Gastroesophageal sphincter (tissue), 3 donors: ENCODE results near the gene PSORS1C1.

Experiments used
- EP300 ChIP-seq: sonication (generic); formaldehyde crosslinking; IDR thresholded peaks from one replicate; pipeline ENCODE4 v1.6.1; 2017; ENCODE audit warnings: antibody characterized with exemption, mild to moderate bottlenecking
- POLR2A ChIP-seq, 2 donors: fragments of 450-650 bp; IDR thresholded peaks; one replicate each; pipeline ENCODE4 v1.6.1; 2017; ENCODE audit warnings: antibody characterized with exemption in 2 of 2, mild to moderate bottlenecking in 2 of 2, moderate library complexity in 1 of 2
- POLR2AphosphoS5 ChIP-seq: sonication (generic); formaldehyde crosslinking; IDR thresholded peaks from one replicate; pipeline ENCODE4 v1.6.1; 2017; ENCODE audit warnings: antibody characterized with exemption
- TF ChIP-seq, protein P1 (sequence below), 4 experiments: fragments of 200-600 bp in 2 of 4; fragments of 450-650 bp in 2 of 4; sonication (generic) in 1 of 4; IDR thresholded peaks; one replicate each; pipeline ENCODE4 v1.5.1; 2017 to 2019; ENCODE audit warnings: antibody characterized with exemption in 4 of 4, mild to moderate bottlenecking in 2 of 4, moderate library complexity in 2 of 4

DNA sequence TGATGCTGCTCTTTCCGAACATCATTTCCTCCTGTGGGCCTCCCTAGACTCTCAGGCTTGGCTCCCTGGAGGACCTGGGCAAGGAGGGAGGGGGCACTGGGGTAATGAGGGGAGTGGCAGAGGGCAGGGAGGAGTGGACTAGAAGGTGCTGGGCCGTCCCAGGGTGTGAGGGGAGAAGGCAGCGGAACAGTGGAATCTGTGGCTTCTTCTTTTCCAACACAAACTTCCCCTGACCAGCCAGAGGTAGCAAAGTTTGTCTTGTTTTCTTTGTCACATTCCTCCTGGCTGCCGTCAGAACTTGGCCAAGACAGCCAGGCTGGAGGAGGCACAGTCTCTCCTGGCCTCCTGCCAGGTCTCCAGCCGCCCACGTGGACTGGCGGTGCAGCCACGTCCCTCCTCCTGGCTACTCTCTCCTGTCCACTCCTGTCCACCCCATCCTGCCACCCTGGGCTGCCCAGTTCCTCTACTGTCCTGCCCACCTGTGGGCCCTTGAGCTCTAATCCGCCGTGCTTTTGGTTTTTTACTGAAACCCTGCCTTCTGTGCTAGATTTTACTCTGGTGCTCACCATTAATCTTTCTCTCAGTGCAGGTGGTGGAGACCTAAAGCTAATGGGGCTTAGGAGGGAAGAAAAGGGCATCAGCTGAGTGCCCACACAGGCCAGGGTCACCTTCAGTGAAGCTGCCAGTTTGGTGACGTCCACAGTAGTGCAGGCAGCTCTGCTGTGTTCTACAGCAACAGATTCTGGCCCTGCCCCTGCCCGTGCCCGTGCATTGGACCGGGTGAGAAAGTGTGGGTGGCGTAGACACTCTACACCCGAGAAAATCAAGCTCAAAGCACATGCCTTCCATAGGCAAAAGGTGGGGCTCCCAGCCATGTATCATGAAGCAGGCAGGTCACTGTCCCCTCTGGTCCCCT, 8.4 kb downstream of the PSORS1C1 start:
- TF ChIP-seq POLR2AphosphoS5: no peak
- TF ChIP-seq, protein P1, sequence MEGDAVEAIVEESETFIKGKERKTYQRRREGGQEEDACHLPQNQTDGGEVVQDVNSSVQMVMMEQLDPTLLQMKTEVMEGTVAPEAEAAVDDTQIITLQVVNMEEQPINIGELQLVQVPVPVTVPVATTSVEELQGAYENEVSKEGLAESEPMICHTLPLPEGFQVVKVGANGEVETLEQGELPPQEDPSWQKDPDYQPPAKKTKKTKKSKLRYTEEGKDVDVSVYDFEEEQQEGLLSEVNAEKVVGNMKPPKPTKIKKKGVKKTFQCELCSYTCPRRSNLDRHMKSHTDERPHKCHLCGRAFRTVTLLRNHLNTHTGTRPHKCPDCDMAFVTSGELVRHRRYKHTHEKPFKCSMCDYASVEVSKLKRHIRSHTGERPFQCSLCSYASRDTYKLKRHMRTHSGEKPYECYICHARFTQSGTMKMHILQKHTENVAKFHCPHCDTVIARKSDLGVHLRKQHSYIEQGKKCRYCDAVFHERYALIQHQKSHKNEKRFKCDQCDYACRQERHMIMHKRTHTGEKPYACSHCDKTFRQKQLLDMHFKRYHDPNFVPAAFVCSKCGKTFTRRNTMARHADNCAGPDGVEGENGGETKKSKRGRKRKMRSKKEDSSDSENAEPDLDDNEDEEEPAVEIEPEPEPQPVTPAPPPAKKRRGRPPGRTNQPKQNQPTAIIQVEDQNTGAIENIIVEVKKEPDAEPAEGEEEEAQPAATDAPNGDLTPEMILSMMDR (IDR thresholded peaks at IDR 0.05): no peak
- TF ChIP-seq EP300: no peak
- no peak for TF ChIP-seq POLR2A (IDR thresholded peaks at IDR 0.05)
